Stimulated activated effector memory CD8-positive, alpha-beta T cell treated with anti-CD3 and anti-CD28 coated beads, Interleukin-12 subunit alpha, Interleukin-12 subunit beta, amount 100 ng/mL, for 72 hours (primary cell): Measurements from ENCODE around the gene MTHFD1.
A peak's percentile ranks its signal among the peaks of the same experiment; 100 is the strongest.

Experiments used
- ATAC-seq: fragments of 150-1000 bp; cut with Tn5 transposase; 2 replicates; pipeline ENCODE4 v1.10.0; 2021
- DNase-seq, 2 donors: peaks; one replicate each; pipeline ENCODE4 v3.0.0; 2021 to 2022; ENCODE audit warnings: low spot score in 2 of 2
- H3K27ac Mint-ChIP-seq: one replicate; pipeline ENCODE4 v1.8.0; 2022; ENCODE audit warnings: mild to moderate bottlenecking, mixed read lengths
- H3K36me3 Mint-ChIP-seq: one replicate; pipeline ENCODE4 v1.8.0; 2022; ENCODE audit warnings: mild to moderate bottlenecking, mixed read lengths
- H3K4me1 Mint-ChIP-seq: one replicate; pipeline ENCODE4 v1.8.0; 2022; ENCODE audit warnings: mixed read lengths
- H3K4me3 Mint-ChIP-seq: one replicate; pipeline ENCODE4 v1.8.0; 2022; ENCODE audit warnings: mild to moderate bottlenecking, mixed read lengths
- H3K9me3 Mint-ChIP-seq: one replicate; pipeline ENCODE4 v1.8.0; 2022; ENCODE audit warnings: mixed read lengths

Gene MTHFD1

GRCh38 chr14:64419003-64419402, 30.9 kb downstream of the MTHFD1 start:
- peaks cover 15% of the 10 kb centered on the region for H3K4me1 Mint-ChIP-seq
- no peaks in the 10 kb centered on the region for H3K9me3 Mint-ChIP-seq
- H3K4me3 Mint-ChIP-seq = no peak overlapping the region
- peaks cover 100% of the 10 kb centered on the region for H3K36me3 Mint-ChIP-seq
- H3K27ac Mint-ChIP-seq = peak overlapping the region; percentile 17
- ATAC-seq (no peak), DNase-seq (no peak)

DNA sequence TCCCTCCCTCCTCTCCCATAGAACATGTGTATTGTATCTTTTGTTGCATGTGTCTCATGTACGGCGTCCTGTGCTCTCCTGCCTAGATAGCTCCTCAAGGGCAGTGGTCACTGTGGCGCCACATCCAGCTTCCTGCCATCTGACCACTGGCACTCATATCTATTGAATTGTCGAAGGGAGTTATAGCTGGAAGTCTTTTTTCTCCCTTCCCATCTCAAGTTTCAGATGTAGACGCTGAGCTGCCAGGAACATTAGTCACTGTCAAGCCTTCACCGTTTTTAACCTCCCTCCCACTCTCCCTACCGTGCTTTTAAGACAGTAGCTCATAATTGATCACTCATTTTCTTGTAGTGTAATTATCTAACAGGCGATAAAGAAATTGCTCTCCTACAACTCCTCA, 33.0 kb downstream of the MTHFD1 start:
- Mint-ChIP-seq H3K4me3 (no peak overlapping the region), H3K36me3 (peaks cover 100% of the 10 kb centered on the region), H3K4me1 (peaks cover 12% of the 10 kb centered on the region), H3K27ac (peak overlapping the region; percentile 66), H3K9me3 (no peaks in the 10 kb centered on the region)
- DNase-seq (no peak), ATAC-seq (no peak)

DNA sequence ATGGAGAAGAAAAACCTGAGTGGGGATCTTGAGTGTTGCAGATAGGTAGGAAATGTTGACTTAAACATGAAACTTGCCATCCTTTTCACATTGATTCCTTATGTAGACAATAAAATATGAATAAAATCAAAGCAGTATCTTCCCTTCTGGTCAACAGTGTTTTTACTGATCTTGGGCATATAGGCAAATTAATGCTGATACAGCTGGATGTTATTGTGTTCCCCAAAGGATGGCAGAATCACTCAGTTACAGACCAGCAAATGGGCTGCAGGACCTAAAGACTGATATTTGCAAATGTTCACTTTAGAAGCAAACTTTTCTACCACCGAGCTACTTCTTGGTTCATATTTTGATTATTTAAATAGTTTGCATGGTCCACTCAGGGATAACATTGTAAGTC, 33.9 kb downstream of the MTHFD1 start:
- Mint-ChIP-seq H3K27ac (peak overlapping the region; percentile 81), H3K4me1 (peaks cover 12% of the 10 kb centered on the region)

GRCh38 chr14:64422756-64423155, 34.6 kb downstream of the MTHFD1 start:
- ATAC-seq = peak; percentile 93
- Mint-ChIP-seq H3K36me3 (peaks cover 100% of the 10 kb centered on the region), H3K27ac (peak overlapping the region; percentile 81), H3K4me1 (peaks cover 12% of the 10 kb centered on the region), H3K4me3 (no peak overlapping the region), H3K9me3 (no peaks in the 10 kb centered on the region)
- DNase-seq = no peak

More for the DNA sequence above, 33.9 kb downstream of the MTHFD1 start:
- H3K36me3 Mint-ChIP-seq = peaks cover 100% of the 10 kb centered on the region
- DNase-seq = no peak
- no peaks in the 10 kb centered on the region for H3K9me3 Mint-ChIP-seq
- no peak overlapping the region for H3K4me3 Mint-ChIP-seq
- no peak for ATAC-seq

DNA sequence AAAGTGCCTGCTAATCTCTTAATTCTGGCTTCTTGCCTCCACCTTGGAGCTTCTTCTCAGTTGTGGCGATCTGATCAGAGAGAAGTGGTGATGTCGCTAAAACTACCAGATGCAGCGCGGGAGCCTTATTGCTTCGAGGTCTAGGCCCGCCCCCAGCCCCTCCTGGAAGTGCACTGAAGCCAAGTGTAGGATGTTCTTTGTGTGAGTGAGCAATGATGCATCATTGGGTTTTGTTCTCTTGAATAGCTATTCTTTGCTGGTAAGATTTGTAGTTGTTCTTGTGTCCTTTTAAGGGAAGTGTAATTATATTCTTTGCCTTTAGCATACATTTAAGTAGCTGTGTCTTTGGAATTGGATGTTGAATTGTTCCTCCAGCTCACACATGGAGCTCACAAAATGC, 35.8 kb downstream of the MTHFD1 start:
- ATAC-seq (no peak), DNase-seq (no peak)
- Mint-ChIP-seq H3K36me3 (peaks cover 100% of the 10 kb centered on the region), H3K9me3 (no peaks in the 10 kb centered on the region), H3K4me1 (peaks cover 12% of the 10 kb centered on the region), H3K4me3 (peak overlapping the region; percentile 23), H3K27ac (peak overlapping the region; percentile 56)

- Mint-ChIP-seq H3K27ac (no peak overlapping the region), H3K4me1 (peaks cover 14% of the 10 kb centered on the region), H3K9me3 (no peaks in the 10 kb centered on the region), H3K36me3 (peaks cover 100% of the 10 kb centered on the region), H3K4me3 (no peak overlapping the region)
- DNase-seq = no peak
- no peak for ATAC-seq
Measured at GRCh38 chr14:64434528-64434927, 46.4 kb downstream of the MTHFD1 start.

- no peak for DNase-seq
- ATAC-seq = peak; percentile 74
- H3K9me3 Mint-ChIP-seq = no peaks in the 10 kb centered on the region
- no peak overlapping the region for H3K4me3 Mint-ChIP-seq
- H3K4me1 Mint-ChIP-seq = peaks cover 15% of the 10 kb centered on the region
- H3K27ac Mint-ChIP-seq = peak overlapping the region; percentile 45
- H3K36me3 Mint-ChIP-seq = peaks cover 99% of the 10 kb centered on the region
Measured at GRCh38 chr14:64438181-64438841, 50.2 kb downstream of the MTHFD1 start.

GRCh38 chr14:64439141-64439540, 51.0 kb downstream of the MTHFD1 start:
- DNase-seq = no peak
- peaks cover 99% of the 10 kb centered on the region for H3K36me3 Mint-ChIP-seq
- H3K4me3 Mint-ChIP-seq = no peak overlapping the region
- H3K9me3 Mint-ChIP-seq = no peaks in the 10 kb centered on the region
- peaks cover 23% of the 10 kb centered on the region for H3K4me1 Mint-ChIP-seq
- no peak for ATAC-seq
- H3K27ac Mint-ChIP-seq = peak overlapping the region; percentile 45

DNA sequence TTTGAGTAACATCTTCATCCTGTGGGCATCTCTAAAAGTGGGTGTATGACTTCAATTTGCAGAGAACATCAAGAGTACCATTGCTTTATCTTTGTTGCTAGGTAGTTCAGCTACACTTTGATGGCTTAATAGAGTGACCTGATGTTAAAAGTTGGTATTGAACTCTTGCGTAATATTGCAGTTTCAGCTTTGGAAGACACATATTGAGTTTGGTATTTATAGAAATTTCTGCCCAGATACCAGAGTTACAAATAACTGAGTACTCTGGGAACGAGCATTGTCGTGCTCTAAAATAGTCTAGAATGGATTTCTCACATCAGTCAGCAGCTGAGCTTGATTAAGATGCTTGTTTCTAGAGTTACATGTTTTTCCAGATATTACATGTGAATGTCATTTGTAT, 52.3 kb downstream of the MTHFD1 start:
- ATAC-seq (no peak), DNase-seq (no peak)
- H3K27ac Mint-ChIP-seq = no peak overlapping the region
- peaks cover 37% of the 10 kb centered on the region for H3K4me1 Mint-ChIP-seq
- H3K36me3 Mint-ChIP-seq = peaks cover 99% of the 10 kb centered on the region
- H3K9me3 Mint-ChIP-seq = no peaks in the 10 kb centered on the region
- H3K4me3 Mint-ChIP-seq = no peak overlapping the region

DNA sequence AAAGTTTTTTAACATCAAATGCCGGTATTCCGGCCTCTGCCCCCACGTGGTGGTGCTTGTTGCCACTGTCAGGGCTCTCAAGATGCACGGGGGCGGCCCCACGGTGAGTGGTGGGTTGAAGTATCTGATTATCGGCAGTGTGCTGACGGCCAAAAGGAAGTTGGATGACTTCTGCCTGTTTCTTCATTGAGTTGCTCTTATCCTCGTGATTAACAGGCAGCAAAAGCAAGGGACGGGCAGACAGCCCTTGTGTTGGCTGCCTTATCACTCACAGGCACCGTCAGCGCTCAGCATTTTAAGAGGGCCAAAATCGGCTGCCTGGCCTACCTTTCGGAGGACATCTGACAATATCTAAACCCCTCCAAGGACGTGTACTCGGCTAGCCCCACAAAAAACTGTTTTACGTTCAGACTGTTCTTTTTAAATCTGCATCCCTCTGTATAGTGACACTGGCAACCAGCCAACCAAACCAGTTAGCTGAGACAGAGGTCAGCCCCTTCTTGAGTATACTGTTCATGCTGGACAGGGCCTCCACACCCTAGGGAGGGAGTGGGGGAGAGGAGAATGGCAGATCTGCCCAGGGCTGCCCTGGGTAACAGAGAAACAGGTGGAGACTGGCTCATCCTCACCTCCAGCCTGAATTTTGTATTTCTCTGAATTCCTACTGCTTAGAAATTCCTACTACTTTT, 54.3 kb downstream of the MTHFD1 start:
- peaks cover 43% of the 10 kb centered on the region for H3K4me1 Mint-ChIP-seq
- ATAC-seq (no peak), DNase-seq (no peak)
- H3K9me3 Mint-ChIP-seq = no peaks in the 10 kb centered on the region
- H3K36me3 Mint-ChIP-seq = peaks cover 96% of the 10 kb centered on the region
- H3K4me3 Mint-ChIP-seq = no peak overlapping the region
- H3K27ac Mint-ChIP-seq = no peak overlapping the region

DNA sequence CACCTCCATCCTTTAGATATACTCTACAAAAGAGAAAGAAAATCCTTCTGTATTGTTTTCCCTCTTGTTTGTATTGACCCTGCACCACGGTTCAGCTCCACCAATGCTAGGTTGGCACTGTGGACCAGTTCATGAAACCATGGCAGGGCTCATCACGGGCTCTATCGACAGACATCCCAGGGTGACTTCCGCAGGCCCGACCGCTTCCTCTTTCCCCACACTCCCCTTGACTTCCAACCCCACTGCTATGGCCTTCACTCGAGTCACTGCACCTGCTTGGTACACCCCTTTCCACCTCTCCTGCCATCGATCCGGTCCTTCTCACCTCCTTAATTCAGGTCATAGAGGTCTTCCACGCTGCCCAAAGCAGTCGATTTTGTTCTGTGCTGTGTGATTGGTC, 56.0 kb downstream of the MTHFD1 start:
- DNase-seq (no peak), ATAC-seq (no peak)
- H3K9me3 Mint-ChIP-seq = no peaks in the 10 kb centered on the region
- H3K4me3 Mint-ChIP-seq = no peak overlapping the region
- peaks cover 42% of the 10 kb centered on the region for H3K4me1 Mint-ChIP-seq
- peaks cover 96% of the 10 kb centered on the region for H3K36me3 Mint-ChIP-seq
- H3K27ac Mint-ChIP-seq = peak overlapping the region; percentile 93

- no peaks in the 10 kb centered on the region for H3K9me3 Mint-ChIP-seq
- H3K4me1 Mint-ChIP-seq = peaks cover 45% of the 10 kb centered on the region
- H3K27ac Mint-ChIP-seq = peak overlapping the region; percentile 93
- peak; percentile 20 to 74 for DNase-seq
- peak; percentile 97 for ATAC-seq
- peak overlapping the region; percentile 34 for H3K4me3 Mint-ChIP-seq
- H3K36me3 Mint-ChIP-seq = peaks cover 96% of the 10 kb centered on the region
Measured at GRCh38 chr14:64444984-64445845, 57.1 kb downstream of the MTHFD1 start.

DNA sequence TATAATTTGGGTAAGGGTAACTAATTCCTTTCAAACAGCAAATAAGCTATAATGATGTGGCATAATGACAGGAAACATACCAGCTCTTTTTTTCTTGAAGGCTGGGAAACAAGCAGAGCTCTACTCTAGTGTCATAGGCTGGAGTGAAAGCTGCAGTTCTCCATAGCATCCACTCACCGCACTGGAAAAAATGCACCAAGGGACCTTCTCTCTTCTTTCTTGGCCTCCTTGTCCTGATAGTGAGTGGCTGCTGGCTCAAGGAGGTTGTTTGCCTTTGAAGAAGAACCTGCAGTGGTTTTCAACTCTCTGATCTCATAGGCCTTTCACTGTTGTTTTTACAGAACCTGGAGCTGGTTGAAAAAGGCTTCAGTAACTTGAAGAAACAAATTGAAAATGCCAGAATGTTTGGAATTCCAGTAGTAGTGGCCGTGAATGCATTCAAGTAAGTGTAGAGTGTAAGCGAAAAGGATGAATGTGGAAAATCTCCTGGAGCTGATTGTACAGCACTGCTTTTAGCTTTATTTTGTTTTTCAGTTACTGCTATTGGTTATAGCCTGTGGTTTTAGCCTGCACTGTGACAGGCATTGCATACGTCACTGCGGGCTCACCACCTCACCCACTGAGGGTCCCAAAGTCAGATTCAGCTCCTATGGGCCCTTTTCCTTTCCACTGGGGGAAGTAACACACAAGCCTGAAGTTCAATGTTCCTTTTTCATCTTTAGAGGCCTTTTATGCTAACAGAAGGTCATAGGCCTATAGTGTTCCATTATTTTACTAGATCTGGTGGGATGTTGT, 59.9 kb downstream of the MTHFD1 start:
- peak overlapping the region; percentile 83 for H3K27ac Mint-ChIP-seq
- peaks cover 49% of the 10 kb centered on the region for H3K4me1 Mint-ChIP-seq
- no peaks in the 10 kb centered on the region for H3K9me3 Mint-ChIP-seq
- ATAC-seq = peak; percentile 62
- peak in 1 of 2 donors; percentile 62 for DNase-seq
- peak overlapping the region; percentile 34 for H3K4me3 Mint-ChIP-seq
- peaks cover 96% of the 10 kb centered on the region for H3K36me3 Mint-ChIP-seq

GRCh38 chr14:64450255-64450654, 62.1 kb downstream of the MTHFD1 start:
- DNase-seq (no peak), ATAC-seq (peak; percentile 48)
- H3K4me3 Mint-ChIP-seq = no peak overlapping the region
- H3K4me1 Mint-ChIP-seq = peaks cover 29% of the 10 kb centered on the region
- H3K36me3 Mint-ChIP-seq = peaks cover 96% of the 10 kb centered on the region
- H3K27ac Mint-ChIP-seq = peak overlapping the region; percentile 90
- no peaks in the 10 kb centered on the region for H3K9me3 Mint-ChIP-seq

DNA sequence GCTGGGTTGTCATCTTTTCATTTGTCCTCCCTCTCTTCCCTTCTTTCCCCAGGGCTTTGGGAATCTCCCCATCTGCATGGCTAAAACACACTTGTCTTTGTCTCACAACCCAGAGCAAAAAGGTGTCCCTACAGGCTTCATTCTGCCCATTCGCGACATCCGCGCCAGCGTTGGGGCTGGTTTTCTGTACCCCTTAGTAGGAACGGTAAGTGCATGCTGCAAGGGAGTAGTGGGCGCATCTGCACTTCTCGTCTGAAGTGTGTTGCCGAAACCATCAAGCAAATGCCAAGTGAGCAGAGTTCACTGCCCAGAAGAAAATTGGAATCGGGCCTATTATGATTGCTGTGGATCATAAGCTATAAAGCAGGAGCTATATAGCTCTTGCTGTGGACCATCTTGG, 66.5 kb downstream of the MTHFD1 start:
- ATAC-seq = no peak
- Mint-ChIP-seq H3K4me3 (no peak overlapping the region), H3K4me1 (peaks cover 14% of the 10 kb centered on the region), H3K27ac (no peak overlapping the region), H3K36me3 (peaks cover 95% of the 10 kb centered on the region), H3K9me3 (no peaks in the 10 kb centered on the region)
- no peak for DNase-seq
